Measurements from ENCODE around the gene GPRIN3. TPM values are rescaled to one million over a fixed set of nuclear protein-coding genes. Genes with fewer than 3 reads are reported as not detected.
A peak's percentile ranks its signal among the peaks of the same experiment; 100 is the strongest.

The GPRIN3 gene
- total RNA-seq, 2 experiments from 2014 or later: 46.4 TPM

- Histone ChIP-seq H3K36me3 (ENCODE audit: insufficient read depth, low read length) (peaks cover 13% of the 10 kb centered on the region), H3K4me3 (ENCODE audit: low read length) (no peak overlapping the region), H3K4me1 (ENCODE audit: insufficient read depth, low read length) (peaks cover 63% of the 10 kb centered on the region), H3K27me3 (ENCODE audit: control insufficient read depth in 1 of 2, insufficient read depth in 2 of 2, low read length in 2 of 2) (no peaks in the 10 kb centered on the region), H3K9me3 (ENCODE audit: control insufficient read depth in 1 of 2, insufficient read depth in 1 of 2, low read length in 2 of 2) (no peaks in the 10 kb centered on the region), H3K27ac (ENCODE audit: low read depth in 1 of 2, low read length in 2 of 2) (peak overlapping the region; percentile 39 to 92)
- H3K27me3 Mint-ChIP-seq: no peaks in the 10 kb centered on the region
- no peaks in the 10 kb centered on the region for H3K9me3 Mint-ChIP-seq
- intact Hi-C loops (cut with DNase I, micrococcal nuclease): loop anchor here in 1 of 2 experiments (5.0 kb wide), 1 partner anchor 32 kb away; no protein-coding TSS in a partner anchor
- peaks cover 12% of the 10 kb centered on the region for H3K36me3 Mint-ChIP-seq (ENCODE audit: low read depth)
- TF ChIP-seq CTCF (IDR thresholded peaks at IDR 0.05): no peak
- CTCF ChIA-PET: interaction anchor here (2.0 to 3.0 kb wide), 2 partner anchors 10 to 14 kb away, joined by 7 to 12 read pairs; no protein-coding TSS in a partner anchor
- H3K4me3 Mint-ChIP-seq: peak overlapping the region; percentile 66
- POLR2A ChIA-PET: interaction anchor here (0.6 to 5.7 kb wide), 8 partner anchors 9 to 173 kb away, joined by 3 to 48 read pairs (median 6); partner anchors contain the start of gene GPRIN3
- H3K27ac Mint-ChIP-seq: peak overlapping the region; percentile 89
- ATAC-seq (ENCODE audit: poor library complexity): no peak
- DNase-seq: peak in 2 of 14 experiments; percentile 41 to 63
- peaks cover 85% of the 10 kb centered on the region for H3K4me1 Mint-ChIP-seq (ENCODE audit: low read depth)
Observed at GRCh38 chr4:89284828-89285227, 22.8 kb downstream of the GPRIN3 start.

- ChIA-PET CTCF (interaction anchor here (1.3 to 3.0 kb wide), 4 partner anchors 10 to 29 kb away, joined by 4 to 12 read pairs (median 6); no protein-coding TSS in a partner anchor), POLR2A (interaction anchor here (0.6 to 5.7 kb wide), 12 partner anchors 10 to 172 kb away, joined by 3 to 48 read pairs (median 6); partner anchors contain the start of gene GPRIN3)
- peak overlapping the region; percentile 31 for H3K4me3 ChIP-seq (ENCODE audit: low read length)
- no peaks in the 10 kb centered on the region for H3K27me3 ChIP-seq (ENCODE audit: control insufficient read depth in 1 of 2, insufficient read depth in 2 of 2, low read length in 2 of 2)
- Mint-ChIP-seq H3K4me1 (ENCODE audit: low read depth) (peaks cover 77% of the 10 kb centered on the region), H3K27me3 (no peaks in the 10 kb centered on the region), H3K9me3 (no peaks in the 10 kb centered on the region), H3K4me3 (peak overlapping the region; percentile 62), H3K36me3 (ENCODE audit: low read depth) (peaks cover 12% of the 10 kb centered on the region), H3K27ac (peak overlapping the region; percentile 89)
- peaks cover 15% of the 10 kb centered on the region for H3K36me3 ChIP-seq (ENCODE audit: insufficient read depth, low read length)
- peaks cover 62% of the 10 kb centered on the region for H3K4me1 ChIP-seq (ENCODE audit: insufficient read depth, low read length)
- ATAC-seq (ENCODE audit: poor library complexity): peak; percentile 58
- intact Hi-C loops (cut with DNase I, micrococcal nuclease): loop anchor here in 1 of 2 experiments (5.0 kb wide), 1 partner anchor 33 kb away; no protein-coding TSS in a partner anchor
- H3K9me3 ChIP-seq (ENCODE audit: control insufficient read depth in 1 of 2, insufficient read depth in 1 of 2, low read length in 2 of 2): no peaks in the 10 kb centered on the region
- DNase-seq: peak in 1 of 14 experiments; percentile 20
- TF ChIP-seq CTCF (IDR thresholded peaks at IDR 0.05): no peak
- H3K27ac ChIP-seq (ENCODE audit: low read depth in 1 of 2, low read length in 2 of 2): peak overlapping the region; percentile 39 to 92
Observed at GRCh38 chr4:89284020-89284424, 23.6 kb downstream of the GPRIN3 start.

- Mint-ChIP-seq H3K4me3 (peak overlapping the region; percentile 62), H3K9me3 (no peaks in the 10 kb centered on the region), H3K27ac (peak overlapping the region; percentile 89), H3K27me3 (no peaks in the 10 kb centered on the region), H3K4me1 (ENCODE audit: low read depth) (peaks cover 75% of the 10 kb centered on the region), H3K36me3 (ENCODE audit: low read depth) (peaks cover 12% of the 10 kb centered on the region)
- peak in 10 of 14 experiments; percentile 27 to 94 (median 43) for DNase-seq
- Histone ChIP-seq H3K4me1 (ENCODE audit: insufficient read depth, low read length) (peaks cover 67% of the 10 kb centered on the region), H3K9me3 (ENCODE audit: control insufficient read depth in 1 of 2, insufficient read depth in 1 of 2, low read length in 2 of 2) (no peaks in the 10 kb centered on the region), H3K27me3 (ENCODE audit: control insufficient read depth in 1 of 2, insufficient read depth in 2 of 2, low read length in 2 of 2) (no peaks in the 10 kb centered on the region), H3K27ac (ENCODE audit: low read depth in 1 of 2, low read length in 2 of 2) (peak overlapping the region; percentile 39 to 92), H3K36me3 (ENCODE audit: insufficient read depth, low read length) (peaks cover 18% of the 10 kb centered on the region), H3K4me3 (ENCODE audit: low read length) (peak overlapping the region; percentile 31)
- intact Hi-C loops (cut with DNase I, micrococcal nuclease): loop anchor here in 1 of 2 experiments (2.0 to 5.0 kb wide), 2 partner anchors 15 to 34 kb away; no protein-coding TSS in a partner anchor
- POLR2A ChIA-PET: interaction anchor here (1.2 to 5.7 kb wide), 11 partner anchors 11 to 34 kb away, joined by 3 to 48 read pairs (median 6); partner anchors contain the start of gene GPRIN3
- ATAC-seq (ENCODE audit: poor library complexity): peak; percentile 82
- no peak for TF ChIP-seq CTCF (IDR thresholded peaks at IDR 0.05)
- CTCF ChIA-PET: interaction anchor here (1.3 to 3.0 kb wide), 4 partner anchors 11 to 28 kb away, joined by 4 to 12 read pairs (median 6); no protein-coding TSS in a partner anchor
Observed at GRCh38 chr4:89283226-89284009, 24.2 kb downstream of the GPRIN3 start.

All from CD4-positive, alpha-beta T cell (primary cell).